ENCODE data around the gene UNC45A. TPM values are rescaled to one million over a fixed set of nuclear protein-coding genes. Genes with fewer than 3 reads are reported as not detected.

Gene UNC45A
- total RNA-seq, 1 experiment from 2014 or later = 101 TPM

GRCh38 chr15:90982135-90982534, 47.0 kb downstream of the UNC45A start (continued):
- TF ChIP-seq, protein P1, sequence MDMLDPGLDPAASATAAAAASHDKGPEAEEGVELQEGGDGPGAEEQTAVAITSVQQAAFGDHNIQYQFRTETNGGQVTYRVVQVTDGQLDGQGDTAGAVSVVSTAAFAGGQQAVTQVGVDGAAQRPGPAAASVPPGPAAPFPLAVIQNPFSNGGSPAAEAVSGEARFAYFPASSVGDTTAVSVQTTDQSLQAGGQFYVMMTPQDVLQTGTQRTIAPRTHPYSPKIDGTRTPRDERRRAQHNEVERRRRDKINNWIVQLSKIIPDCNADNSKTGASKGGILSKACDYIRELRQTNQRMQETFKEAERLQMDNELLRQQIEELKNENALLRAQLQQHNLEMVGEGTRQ (CRISPR knock-in tag; IDR thresholded peaks at IDR 0.05) = no peak

DNA sequence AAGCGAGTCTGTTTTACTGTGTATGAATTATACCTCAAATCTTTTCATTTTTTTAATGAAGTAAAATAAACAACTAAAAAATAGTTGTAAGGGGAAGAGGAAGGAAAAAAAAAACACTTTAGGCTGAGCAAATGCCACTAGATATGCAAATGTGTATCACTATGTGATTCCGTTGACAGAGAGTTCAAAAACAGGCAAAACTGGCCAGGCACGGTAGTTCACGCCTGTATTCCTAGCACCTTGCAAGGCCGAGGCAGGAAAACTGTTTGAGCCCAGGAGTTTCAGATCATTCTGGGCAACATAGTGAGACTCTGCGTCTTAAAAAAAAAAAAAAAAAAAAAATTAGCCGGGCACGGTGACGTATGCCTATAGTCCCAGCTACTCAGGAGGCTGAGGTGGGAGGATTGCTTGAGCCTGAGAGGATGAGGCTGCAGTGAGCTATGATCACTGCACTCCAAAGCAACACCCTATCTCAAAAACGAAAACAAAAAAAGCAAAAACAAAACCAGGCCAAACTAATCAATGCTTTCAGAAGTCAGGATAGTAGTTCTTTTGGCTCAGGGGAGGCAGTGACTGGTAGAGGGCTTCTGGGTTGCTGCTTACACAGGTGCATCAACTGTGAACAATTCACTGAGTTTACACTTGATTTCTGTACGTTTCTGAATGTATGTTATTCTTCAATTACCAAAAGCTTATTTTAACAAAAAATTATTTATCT, 51.9 kb downstream of the UNC45A start:
- Mint-ChIP-seq H3K9me3 (no peaks in the 10 kb centered on the region), H3K27me3 (ENCODE audit: low read depth) (no peaks in the 10 kb centered on the region), H3K27ac (peak overlapping the region; percentile 72; the same call in 1 of the 2 replicates), H3K4me1 (peaks cover 21% of the 10 kb centered on the region), H3K4me3 (no peak overlapping the region), H3K36me3 (peaks cover 25% of the 10 kb centered on the region)
- TF ChIP-seq ZNF671 (CRISPR knock-in tag; IDR thresholded peaks at IDR 0.05) = no peak
- ChIA-PET POLR2A (no interaction called here), CTCF (interaction anchor here (0.7 to 4.7 kb wide), 3 partner anchors 9 to 46 kb away, joined by 3 to 26 read pairs (median 20); no protein-coding TSS in a partner anchor)
- DNase-seq (ENCODE audit: low spot score) = no peak
- ATAC-seq = no peak

DNA sequence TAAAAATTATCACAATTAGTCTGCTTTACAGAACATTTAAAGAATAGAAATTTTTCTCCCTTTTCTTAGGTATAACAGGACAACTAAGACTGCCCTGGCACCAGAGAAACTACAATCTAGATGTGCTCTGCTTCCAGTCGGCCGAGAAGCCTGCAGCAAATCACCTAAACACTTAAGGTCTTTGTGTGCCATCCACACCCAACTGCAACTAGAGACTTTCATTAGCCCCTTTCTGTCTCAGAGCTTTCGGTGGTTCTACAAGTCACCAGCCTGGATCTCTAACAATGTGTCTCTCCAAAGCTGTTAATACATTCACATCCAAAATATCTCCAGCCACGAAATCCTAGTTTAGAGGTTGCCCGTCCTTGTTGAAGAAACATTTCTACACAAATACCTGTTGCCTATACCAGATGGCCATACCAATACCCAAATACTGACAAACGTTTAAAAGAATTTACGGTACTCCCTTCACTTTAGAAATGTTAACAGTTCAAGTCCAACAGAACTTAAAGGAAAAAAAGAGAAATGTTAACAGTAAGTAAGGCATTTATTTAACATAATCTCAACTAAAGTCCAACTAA, 52.6 kb downstream of the UNC45A start:
- no peaks in the 10 kb centered on the region for H3K9me3 Mint-ChIP-seq
- peak overlapping the region; percentile 90 for H3K27ac Mint-ChIP-seq
- no peak for TF ChIP-seq TEAD4 (CRISPR knock-in tag; IDR thresholded peaks at IDR 0.05)
- no peak for TF ChIP-seq EMX1 (CRISPR knock-in tag; IDR thresholded peaks at IDR 0.05)
- TF ChIP-seq OVOL2 (CRISPR knock-in tag; IDR thresholded peaks at IDR 0.05; ENCODE audit: borderline replicate concordance) = no peak
- TF ChIP-seq ATF6 (CRISPR knock-in tag; IDR thresholded peaks at IDR 0.05) = no peak
- no peak for TF ChIP-seq PRDM15 (CRISPR knock-in tag; IDR thresholded peaks at IDR 0.05)
- TF ChIP-seq NFYB (CRISPR knock-in tag; conservative IDR thresholded peaks at IDR 0.05; ENCODE audit: low read depth) = no peak
- no peak for TF ChIP-seq SOX15 (CRISPR knock-in tag; IDR thresholded peaks at IDR 0.05)
- TF ChIP-seq, protein P2, sequence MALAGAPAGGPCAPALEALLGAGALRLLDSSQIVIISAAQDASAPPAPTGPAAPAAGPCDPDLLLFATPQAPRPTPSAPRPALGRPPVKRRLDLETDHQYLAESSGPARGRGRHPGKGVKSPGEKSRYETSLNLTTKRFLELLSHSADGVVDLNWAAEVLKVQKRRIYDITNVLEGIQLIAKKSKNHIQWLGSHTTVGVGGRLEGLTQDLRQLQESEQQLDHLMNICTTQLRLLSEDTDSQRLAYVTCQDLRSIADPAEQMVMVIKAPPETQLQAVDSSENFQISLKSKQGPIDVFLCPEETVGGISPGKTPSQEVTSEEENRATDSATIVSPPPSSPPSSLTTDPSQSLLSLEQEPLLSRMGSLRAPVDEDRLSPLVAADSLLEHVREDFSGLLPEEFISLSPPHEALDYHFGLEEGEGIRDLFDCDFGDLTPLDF (CRISPR knock-in tag; IDR thresholded peaks at IDR 0.05) = no peak
- TF ChIP-seq MXD4 (CRISPR knock-in tag; IDR thresholded peaks at IDR 0.05; ENCODE audit: borderline replicate concordance) = no peak
- TF ChIP-seq FOXK1 (CRISPR knock-in tag; IDR thresholded peaks at IDR 0.05) = no peak
- TF ChIP-seq CDX4 (CRISPR knock-in tag; IDR thresholded peaks at IDR 0.05; ENCODE audit: borderline replicate concordance) = no peak
- no peak for TF ChIP-seq ZNF232 (CRISPR knock-in tag; IDR thresholded peaks at IDR 0.05)
- TF ChIP-seq, protein P1 (CRISPR knock-in tag; IDR thresholded peaks at IDR 0.05) = no peak
- TF ChIP-seq, protein P3, sequence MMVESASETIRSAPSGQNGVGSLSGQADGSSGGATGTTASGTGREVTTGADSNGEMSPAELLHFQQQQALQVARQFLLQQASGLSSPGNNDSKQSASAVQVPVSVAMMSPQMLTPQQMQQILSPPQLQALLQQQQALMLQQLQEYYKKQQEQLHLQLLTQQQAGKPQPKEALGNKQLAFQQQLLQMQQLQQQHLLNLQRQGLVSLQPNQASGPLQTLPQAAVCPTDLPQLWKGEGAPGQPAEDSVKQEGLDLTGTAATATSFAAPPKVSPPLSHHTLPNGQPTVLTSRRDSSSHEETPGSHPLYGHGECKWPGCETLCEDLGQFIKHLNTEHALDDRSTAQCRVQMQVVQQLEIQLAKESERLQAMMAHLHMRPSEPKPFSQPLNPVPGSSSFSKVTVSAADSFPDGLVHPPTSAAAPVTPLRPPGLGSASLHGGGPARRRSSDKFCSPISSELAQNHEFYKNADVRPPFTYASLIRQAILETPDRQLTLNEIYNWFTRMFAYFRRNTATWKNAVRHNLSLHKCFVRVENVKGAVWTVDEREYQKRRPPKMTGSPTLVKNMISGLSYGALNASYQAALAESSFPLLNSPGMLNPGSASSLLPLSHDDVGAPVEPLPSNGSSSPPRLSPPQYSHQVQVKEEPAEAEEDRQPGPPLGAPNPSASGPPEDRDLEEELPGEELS (CRISPR knock-in tag; IDR thresholded peaks at IDR 0.05) = no peak
- TF ChIP-seq GABPB1 (CRISPR knock-in tag; IDR thresholded peaks at IDR 0.05) = no peak
- ATAC-seq (no peak), DNase-seq (ENCODE audit: low spot score) (no peak)
- H3K36me3 Mint-ChIP-seq = peaks cover 19% of the 10 kb centered on the region
- POLR2A ChIA-PET = interaction anchor here (0.6 kb wide), 1 partner anchor 839 kb away, joined by 4 read pairs; no protein-coding TSS in a partner anchor
- peaks cover 27% of the 10 kb centered on the region for H3K4me1 Mint-ChIP-seq
- CTCF ChIA-PET = interaction anchor here (0.7 to 4.7 kb wide), 4 partner anchors 8 to 340 kb away, joined by 3 to 26 read pairs (median 12); no protein-coding TSS in a partner anchor
- no peaks in the 10 kb centered on the region for H3K27me3 Mint-ChIP-seq (ENCODE audit: low read depth)
- H3K4me3 Mint-ChIP-seq = no peak overlapping the region

Data from WTC11 (cell line).